Loucy (cell line): ENCODE results near the gene MYBBP1A.

Experiments used
- EZH2phosphoT487 ChIP-seq: fragments of 200-600 bp; IDR thresholded peaks from 2 replicates; pipeline ENCODE4 v1.6.1; 2018; ENCODE audit warnings: antibody characterized with exemption, mild to moderate bottlenecking, moderate library complexity, borderline replicate concordance
- TF ChIP-seq, protein P1 (sequence below): fragments of 200-600 bp; sonication (generic); conservative IDR thresholded peaks from 2 replicates; pipeline ENCODE4 v1.5.1; 2014; ENCODE audit warnings: mild to moderate bottlenecking, antibody characterized with exemption, low read length

GRCh38 chr17:4599505-4600281 is 44.5 kb upstream of the MYBBP1A start:
- TF ChIP-seq, protein P1, sequence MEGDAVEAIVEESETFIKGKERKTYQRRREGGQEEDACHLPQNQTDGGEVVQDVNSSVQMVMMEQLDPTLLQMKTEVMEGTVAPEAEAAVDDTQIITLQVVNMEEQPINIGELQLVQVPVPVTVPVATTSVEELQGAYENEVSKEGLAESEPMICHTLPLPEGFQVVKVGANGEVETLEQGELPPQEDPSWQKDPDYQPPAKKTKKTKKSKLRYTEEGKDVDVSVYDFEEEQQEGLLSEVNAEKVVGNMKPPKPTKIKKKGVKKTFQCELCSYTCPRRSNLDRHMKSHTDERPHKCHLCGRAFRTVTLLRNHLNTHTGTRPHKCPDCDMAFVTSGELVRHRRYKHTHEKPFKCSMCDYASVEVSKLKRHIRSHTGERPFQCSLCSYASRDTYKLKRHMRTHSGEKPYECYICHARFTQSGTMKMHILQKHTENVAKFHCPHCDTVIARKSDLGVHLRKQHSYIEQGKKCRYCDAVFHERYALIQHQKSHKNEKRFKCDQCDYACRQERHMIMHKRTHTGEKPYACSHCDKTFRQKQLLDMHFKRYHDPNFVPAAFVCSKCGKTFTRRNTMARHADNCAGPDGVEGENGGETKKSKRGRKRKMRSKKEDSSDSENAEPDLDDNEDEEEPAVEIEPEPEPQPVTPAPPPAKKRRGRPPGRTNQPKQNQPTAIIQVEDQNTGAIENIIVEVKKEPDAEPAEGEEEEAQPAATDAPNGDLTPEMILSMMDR, result no peak
- no peak for TF ChIP-seq EZH2phosphoT487
